HG03060 (cell line): ENCODE data around the gene PNMA8A.

ENCODE experiments used
- ATAC-seq: cut with Tn5 transposase; IDR thresholded peaks from one replicate; pipeline ENCODE4 v1.9.1; 2021; ENCODE audit warnings: low read depth, moderate number of reproducible peaks; ENCODE audit not compliant: unreplicated experiment

Gene PNMA8A

GRCh38 chr19:46493236-46494145, 22.1 kb upstream of the PNMA8A start:
- no peak for ATAC-seq

GRCh38 chr19:46492841-46493235, 21.5 kb upstream of the PNMA8A start:
- ATAC-seq, result no peak

GRCh38 chr19:46491975-46492682, 20.8 kb upstream of the PNMA8A start:
- ATAC-seq, result no peak

- no peak for ATAC-seq
Measured at GRCh38 chr19:46490774-46491173, 19.4 kb upstream of the PNMA8A start.

- no peak for ATAC-seq
Measured at GRCh38 chr19:46489445-46490272, 18.3 kb upstream of the PNMA8A start.

GRCh38 chr19:46488551-46488950, 17.2 kb upstream of the PNMA8A start:
- ATAC-seq, result no peak

- ATAC-seq, result no peak
Measured at GRCh38 chr19:46487802-46488445, 16.6 kb upstream of the PNMA8A start.

GRCh38 chr19:46487178-46487801, 15.9 kb upstream of the PNMA8A start:
- no peak for ATAC-seq

- no peak for ATAC-seq
Measured at GRCh38 chr19:46486358-46486757, 15.0 kb upstream of the PNMA8A start.

- no peak for ATAC-seq
Measured at GRCh38 chr19:46484656-46485055, 13.3 kb upstream of the PNMA8A start.

- ATAC-seq, result no peak
Measured at GRCh38 chr19:46482631-46483030, 11.3 kb upstream of the PNMA8A start.

- ATAC-seq, result no peak
Measured at GRCh38 chr19:46481947-46482346, 10.6 kb upstream of the PNMA8A start.

GRCh38 chr19:46481223-46481848, 10.0 kb upstream of the PNMA8A start:
- ATAC-seq, result no peak

- no peak for ATAC-seq
Measured at GRCh38 chr19:46480415-46480814, 9.1 kb upstream of the PNMA8A start.

GRCh38 chr19:46478356-46478986, 7.1 kb upstream of the PNMA8A start:
- ATAC-seq, result no peak

GRCh38 chr19:46475986-46476385, 4.6 kb upstream of the PNMA8A start:
- ATAC-seq, result no peak

GRCh38 chr19:46474211-46474610, 2.8 kb upstream of the PNMA8A start:
- no peak for ATAC-seq

GRCh38 chr19:46472592-46472991, 1.2 kb upstream of the PNMA8A start:
- no peak for ATAC-seq
